ENCODE data around the gene JAKMIP2.

DNA sequence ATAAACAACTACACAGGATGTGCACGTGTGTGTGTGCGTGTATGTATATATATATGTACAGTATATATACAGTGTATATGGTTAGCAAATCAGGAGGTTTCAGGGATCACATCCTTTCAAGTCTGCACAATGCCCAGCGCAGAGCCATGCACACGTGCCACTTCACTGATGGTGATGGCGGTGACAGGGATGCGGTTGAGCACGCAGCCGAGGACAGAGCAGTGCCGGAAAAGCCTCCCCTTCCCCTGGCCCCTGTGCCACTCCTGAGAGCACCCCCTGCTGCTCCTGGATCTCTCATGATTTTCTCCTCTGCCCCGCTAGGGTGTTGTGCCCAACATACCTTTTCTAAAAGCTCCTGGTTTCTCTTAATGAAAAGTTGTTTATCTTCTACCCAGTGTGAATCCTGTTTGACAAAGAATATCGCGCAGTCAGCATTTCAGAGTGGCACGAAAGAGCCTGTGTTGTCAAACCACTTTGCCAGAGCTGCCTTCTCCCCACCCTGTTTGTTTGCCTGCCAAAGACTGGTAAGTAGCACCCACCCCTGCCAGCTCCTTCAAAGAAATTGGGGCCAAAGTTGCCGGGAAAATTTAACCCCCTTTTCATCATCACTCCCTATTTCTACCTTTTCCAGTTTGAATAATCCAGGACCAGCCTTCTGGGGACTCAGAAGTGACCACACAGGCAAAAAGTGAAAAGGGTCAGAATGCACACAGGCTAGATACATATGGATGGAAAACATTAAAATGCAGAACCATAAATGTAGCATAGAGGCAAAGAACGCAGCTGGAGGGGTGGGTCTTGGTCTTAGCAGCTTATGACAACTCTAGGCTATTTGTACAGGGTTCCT lies 146.4 kb downstream of the JAKMIP2 start:
- TF ChIP-seq POLR2AphosphoS5 (IDR thresholded peaks at IDR 0.05; ENCODE audit: borderline replicate concordance, low read depth, low read length): no peak
- no peak for TF ChIP-seq EZH2 (IDR thresholded peaks at IDR 0.05)

Measured in SK-N-MC (cell line).